ENCODE measurements around the gene PTH1R. TPM values are rescaled to one million over a fixed set of nuclear protein-coding genes. Genes with fewer than 3 reads are reported as not detected.

The PTH1R gene
- total and polyA plus RNA-seq, 10 of the 15 experiments (the other 5 are each of a cell fraction or from before 2014, with no cell fraction given): not detected

DNA sequence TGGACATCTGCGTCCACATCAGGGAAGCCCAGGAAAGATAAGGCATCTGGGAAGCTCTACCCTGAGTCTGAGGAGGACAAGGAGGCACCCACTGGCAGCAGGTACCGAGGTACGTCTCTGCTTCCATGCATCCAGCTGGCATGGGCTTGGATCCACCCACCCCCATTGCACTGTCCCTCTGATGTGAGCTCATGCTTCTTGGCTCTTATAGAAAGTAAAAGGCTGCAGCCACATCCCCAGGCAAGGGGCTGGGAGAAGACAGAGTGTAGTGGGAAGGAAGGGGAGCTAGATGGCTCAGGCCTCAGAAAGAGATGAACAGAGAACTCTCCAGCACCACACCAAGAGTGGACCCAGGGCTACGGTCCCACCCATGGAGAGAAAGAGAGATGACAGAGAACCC, 18.2 kb downstream of the PTH1R start:
- 44% methylated on average over 4 of the region's 4 CpGs for WGBS (ENCODE audit: insufficient coverage, insufficient replicate concordance, low lambda C conversion rate, missing lambda C conversion rate)
- intact Hi-C loops (cut with micrococcal nuclease; ENCODE audit: unreplicated experiment) (loop anchor here (1.0 kb wide), 2 partner anchors 29 to 190 kb away; no protein-coding TSS in a partner anchor), in situ Hi-C loops (cut with MboI) (loop anchor here (5.0 kb wide), 1 partner anchor 183 kb away; no protein-coding TSS in a partner anchor)
- H3K79me2 ChIP-seq (ENCODE audit: control insufficient read depth, insufficient read depth, low read length): no peaks in the 10 kb centered on the region
- H3K27me3 ChIP-seq (replicated peaks in 1 of 2; ENCODE audit: control insufficient read depth in 2 of 2, insufficient read depth in 2 of 2, low read length in 1 of 2): peaks cover 2 to 3% of the 10 kb centered on the region in 2 experiments; a peak in 3 of 4 replicates
- no TSS peak for BruUV-seq (replicated peaks)
- TF ChIP-seq RB1 (IDR thresholded peaks at IDR 0.05; ENCODE audit: borderline replicate concordance) (no peak), POLR2A (IDR thresholded peaks at IDR 0.05; ENCODE audit: low read depth, low read length) (no peak), SIN3A (IDR thresholded peaks at IDR 0.05; ENCODE audit: low read depth, low read length) (no peak), KLF5 (IDR thresholded peaks at IDR 0.05; ENCODE audit: partially characterized antibody) (no peak)
- TF ChIP-seq, protein P1, sequence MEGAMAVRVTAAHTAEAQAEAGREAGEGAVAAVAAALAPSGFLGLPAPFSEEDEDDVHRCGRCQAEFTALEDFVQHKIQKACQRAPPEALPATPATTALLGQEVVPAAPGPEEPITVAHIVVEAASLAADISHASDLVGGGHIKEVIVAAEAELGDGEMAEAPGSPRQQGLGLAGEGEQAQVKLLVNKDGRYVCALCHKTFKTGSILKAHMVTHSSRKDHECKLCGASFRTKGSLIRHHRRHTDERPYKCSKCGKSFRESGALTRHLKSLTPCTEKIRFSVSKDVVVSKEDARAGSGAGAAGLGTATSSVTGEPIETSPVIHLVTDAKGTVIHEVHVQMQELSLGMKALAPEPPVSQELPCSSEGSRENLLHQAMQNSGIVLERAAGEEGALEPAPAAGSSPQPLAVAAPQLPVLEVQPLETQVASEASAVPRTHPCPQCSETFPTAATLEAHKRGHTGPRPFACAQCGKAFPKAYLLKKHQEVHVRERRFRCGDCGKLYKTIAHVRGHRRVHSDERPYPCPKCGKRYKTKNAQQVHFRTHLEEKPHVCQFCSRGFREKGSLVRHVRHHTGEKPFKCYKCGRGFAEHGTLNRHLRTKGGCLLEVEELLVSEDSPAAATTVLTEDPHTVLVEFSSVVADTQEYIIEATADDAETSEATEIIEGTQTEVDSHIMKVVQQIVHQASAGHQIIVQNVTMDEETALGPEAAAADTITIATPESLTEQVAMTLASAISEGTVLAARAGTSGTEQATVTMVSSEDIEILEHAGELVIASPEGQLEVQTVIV (IDR thresholded peaks at IDR 0.05; ENCODE audit: borderline replicate concordance, partially characterized antibody): no peak
- ChIA-PET POLR2A (no interaction called here), CTCF (interaction anchor here (0.6 to 2.9 kb wide), 22 partner anchors 9 to 428 kb away, joined by 3 to 35 read pairs (median 4); no protein-coding TSS in a partner anchor), RAD21 (ENCODE audit: unreplicated experiment) (interaction anchor here (0.8 to 1.9 kb wide), 5 partner anchors 14 to 193 kb away, joined by 3 to 10 read pairs (median 6); no protein-coding TSS in a partner anchor), SMC1A (ENCODE audit: uncharacterized antibody, unreplicated experiment) (interaction anchor here (0.6 to 2.5 kb wide), 9 partner anchors 14 to 193 kb away, joined by 3 to 16 read pairs (median 4); partner anchors contain the start of gene PTH1R)
- no peak for FAIRE-seq
- no peaks in the 10 kb centered on the region; the same call in 1 of the 2 replicates for H3K4me1 ChIP-seq (ENCODE audit: control insufficient read depth, insufficient read depth, low read length)
- no peaks in the 10 kb centered on the region for H3K9me3 ChIP-seq (replicated peaks; ENCODE audit: control insufficient read depth, insufficient read depth, low read length)
- H3K27ac ChIP-seq (ENCODE audit: control insufficient read depth, insufficient read depth): no peak overlapping the region
- DNase-seq (ENCODE audit: low read depth, low spot score): no peak
- no peak overlapping the region for H3K9ac ChIP-seq (ENCODE audit: control insufficient read depth, insufficient read depth, low read length)
- no peak overlapping the region for H2AFZ ChIP-seq (ENCODE audit: control insufficient read depth, low read depth, low read length)
- no peak for ATAC-seq
- no peak overlapping the region for H3K4me2 ChIP-seq (ENCODE audit: control insufficient read depth, insufficient read depth)
- H4K20me1 ChIP-seq (ENCODE audit: control insufficient read depth, insufficient read depth): peaks cover 3% of the 10 kb centered on the region; the same call in 1 of the 2 replicates
- H3K4me3 ChIP-seq: no peak overlapping the region
- H3K36me3 ChIP-seq (ENCODE audit: control insufficient read depth in 2 of 2, insufficient read depth in 2 of 2, low read length in 1 of 2): no peaks in the 10 kb centered on the region

Data from GM12878 (cell line).